ENCODE results near the gene ZNHIT6.

The ZNHIT6 gene

GRCh38 chr1:85607126-85607920 lies 100.9 kb downstream of the ZNHIT6 start (continued):
- no peak for TF ChIP-seq YY1 (tag by site-specific recombination; IDR thresholded peaks at IDR 0.05)
- no peak for TF ChIP-seq ZNF311 (tag by site-specific recombination; IDR thresholded peaks at IDR 0.05; ENCODE audit: borderline replicate concordance)
- TF ChIP-seq PRDM1 (tag by site-specific recombination; IDR thresholded peaks at IDR 0.05), result peak; percentile 18; the same call in 1 of the 2 replicates
- no peak for TF ChIP-seq ZNF221 (tag by site-specific recombination; IDR thresholded peaks at IDR 0.05; ENCODE audit: borderline replicate concordance)
- no peak for TF ChIP-seq ZFP3 (tag by site-specific recombination; IDR thresholded peaks at IDR 0.05; ENCODE audit: low read depth)
- TF ChIP-seq ZNF518A (tag by site-specific recombination; conservative IDR thresholded peaks at IDR 0.05; ENCODE audit: low read depth), result no peak
- TF ChIP-seq WT1 (tag by site-specific recombination; IDR thresholded peaks at IDR 0.05), result no peak
- no peak for TF ChIP-seq ZNF510 (tag by site-specific recombination; IDR thresholded peaks at IDR 0.05; ENCODE audit: insufficient replicate concordance)
- TF ChIP-seq ZNF140 (tag by site-specific recombination; IDR thresholded peaks at IDR 0.05), result no peak
- no peak for TF ChIP-seq ZNF248 (tag by site-specific recombination; IDR thresholded peaks at IDR 0.05)
- no peak for TF ChIP-seq ZNF24 (tag by site-specific recombination; IDR thresholded peaks at IDR 0.05)
- TF ChIP-seq ZNF677 (tag by site-specific recombination; IDR thresholded peaks at IDR 0.05), result no peak
- TF ChIP-seq, protein P1, sequence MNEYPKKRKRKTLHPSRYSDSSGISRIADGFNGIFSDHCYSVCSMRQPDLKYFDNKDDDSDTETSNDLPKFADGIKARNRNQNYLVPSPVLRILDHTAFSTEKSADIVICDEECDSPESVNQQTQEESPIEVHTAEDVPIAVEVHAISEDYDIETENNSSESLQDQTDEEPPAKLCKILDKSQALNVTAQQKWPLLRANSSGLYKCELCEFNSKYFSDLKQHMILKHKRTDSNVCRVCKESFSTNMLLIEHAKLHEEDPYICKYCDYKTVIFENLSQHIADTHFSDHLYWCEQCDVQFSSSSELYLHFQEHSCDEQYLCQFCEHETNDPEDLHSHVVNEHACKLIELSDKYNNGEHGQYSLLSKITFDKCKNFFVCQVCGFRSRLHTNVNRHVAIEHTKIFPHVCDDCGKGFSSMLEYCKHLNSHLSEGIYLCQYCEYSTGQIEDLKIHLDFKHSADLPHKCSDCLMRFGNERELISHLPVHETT (tag by site-specific recombination; IDR thresholded peaks at IDR 0.05), result 0 out of 2 replicates have a peak, but pooled peaks have one; percentile 21
- TF ChIP-seq ZSCAN23 (tag by site-specific recombination; IDR thresholded peaks at IDR 0.05), result no peak

- POLR2A ChIA-PET, result interaction anchor here (0.5 to 8.1 kb wide), 8 partner anchors 12 to 347 kb away, joined by 3 to 120 read pairs (median 4); partner anchors contain the start of genes C1orf52, CCN1 and ZNHIT6
- H3K27ac ChIP-seq (ENCODE audit: extremely low read depth, low read depth, low read length), result no peak overlapping the region
Observed at GRCh38 chr1:85606414-85606800, 101.8 kb downstream of the ZNHIT6 start.

More at GRCh38 chr1:85606414-85606800, 101.8 kb downstream of the ZNHIT6 start:
- H3K4me1 ChIP-seq (ENCODE audit: control insufficient read depth, insufficient read depth, low read length), result no peaks in the 10 kb centered on the region
- no peaks in the 10 kb centered on the region for H3K9me3 ChIP-seq (ENCODE audit: control insufficient read depth, insufficient read depth, low read depth, low read length)
- H3K4me3 ChIP-seq (ENCODE audit: low read depth, low read length), result no peak overlapping the region
- CTCF ChIA-PET, result interaction anchor here (0.6 to 5.4 kb wide), 12 partner anchors 9 to 298 kb away, joined by 3 to 39 read pairs (median 4); partner anchors contain the start of gene CCN1
- no peak for TF ChIP-seq ZNF114 (tag by site-specific recombination; IDR thresholded peaks at IDR 0.05)
- no peak for TF ChIP-seq ZNF473 (tag by site-specific recombination; IDR thresholded peaks at IDR 0.05)
- peak; percentile 19; the same call in 1 of the 2 replicates for TF ChIP-seq ZSCAN4 (tag by site-specific recombination; IDR thresholded peaks at IDR 0.05)
- no peaks in the 10 kb centered on the region for H3K36me3 ChIP-seq (ENCODE audit: control insufficient read depth in 2 of 2, insufficient read depth in 1 of 2, low read length in 2 of 2)
